Measurements from ENCODE around the gene MBD3.
A peak's percentile ranks its signal among the peaks of the same experiment; 100 is the strongest.

The MBD3 gene

DNA sequence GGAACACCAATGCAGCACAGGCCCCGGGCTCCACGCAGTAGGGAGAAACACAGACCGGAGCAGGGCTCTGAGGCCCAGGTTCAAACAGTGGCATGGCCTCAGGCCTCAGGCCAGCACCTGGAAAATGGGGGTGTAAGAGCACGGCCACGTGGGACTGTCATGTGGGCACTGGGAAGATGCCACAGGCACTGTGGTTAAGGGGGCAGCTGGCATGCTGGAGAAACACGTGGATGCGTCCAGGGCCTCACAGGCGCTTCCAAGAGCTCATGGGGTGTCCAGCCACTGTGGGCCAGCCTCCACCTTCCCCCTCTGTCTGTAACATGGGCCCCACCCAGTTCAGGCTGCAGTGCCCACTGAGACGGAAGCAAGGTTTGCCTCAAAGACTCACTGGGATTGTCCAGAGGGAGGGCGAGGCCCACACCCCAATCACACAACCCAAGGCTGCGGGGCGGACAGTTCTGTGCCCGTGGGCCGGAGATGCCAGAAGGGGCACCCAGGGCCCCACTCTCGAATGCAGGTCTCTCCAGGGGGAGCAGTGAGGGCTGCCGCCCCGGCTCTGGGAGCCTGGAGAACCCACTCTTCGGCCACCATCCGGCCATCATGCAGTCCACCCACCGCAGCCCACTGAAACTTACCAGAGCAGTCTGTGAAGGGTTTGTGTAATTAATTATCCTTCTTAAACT lies 6.3 kb upstream of the MBD3 start:
- DNase-seq (ENCODE audit: low spot score) = no peak

DNA sequence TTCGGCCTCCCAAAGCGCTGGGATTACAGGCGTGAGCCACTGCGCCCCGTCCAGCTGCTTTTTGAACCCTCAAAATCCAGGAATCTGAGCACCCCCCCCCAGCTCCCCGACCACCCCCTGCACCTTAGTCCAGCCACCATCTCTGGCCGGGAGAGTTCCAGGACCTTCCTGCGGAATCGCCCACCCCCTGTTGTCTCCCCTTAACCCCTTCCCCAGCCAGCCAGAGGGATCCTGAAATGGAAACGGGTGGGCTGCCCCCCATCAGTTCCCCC lies 772 bp upstream of the MBD3 start:
- no peak for DNase-seq (ENCODE audit: low spot score)

DNA sequence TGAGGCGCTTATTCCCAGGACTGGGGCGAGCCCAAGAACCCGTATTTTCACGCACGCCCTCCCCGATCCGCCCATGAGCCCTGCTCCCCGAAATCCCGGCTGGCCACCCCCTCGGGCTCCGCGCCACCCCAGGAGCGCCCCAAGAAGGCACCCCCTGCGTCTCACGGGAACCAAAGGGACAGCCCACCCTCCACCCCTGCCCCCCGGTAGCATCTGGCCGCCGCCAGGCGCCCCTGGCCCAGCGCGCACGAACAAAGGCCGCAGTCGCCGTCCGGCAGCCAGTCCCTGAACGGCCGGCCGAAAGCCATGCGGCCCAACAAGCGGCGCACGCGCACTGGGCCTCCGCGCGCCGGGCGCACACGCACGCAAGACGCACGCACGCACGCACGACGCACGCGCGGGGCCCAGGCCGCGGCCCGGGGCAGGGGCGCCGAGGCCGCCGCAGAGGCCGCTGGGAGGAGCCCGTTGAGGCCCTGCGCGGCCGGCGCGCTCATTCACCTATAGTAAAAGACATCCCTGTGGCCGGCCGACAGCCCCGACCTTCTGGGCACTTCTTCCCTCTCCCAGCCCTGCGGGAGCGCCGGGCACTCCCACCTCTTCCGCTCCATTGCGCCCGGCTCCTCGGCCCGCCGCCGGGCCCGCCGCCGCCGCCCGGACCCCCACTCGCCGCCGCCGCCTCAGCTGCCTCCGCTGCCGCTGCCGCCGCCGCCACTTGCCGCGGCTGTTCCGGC lies 476 bp downstream of the MBD3 start:
- DNase-seq (ENCODE audit: low spot score) = peak; percentile 87

DNA sequence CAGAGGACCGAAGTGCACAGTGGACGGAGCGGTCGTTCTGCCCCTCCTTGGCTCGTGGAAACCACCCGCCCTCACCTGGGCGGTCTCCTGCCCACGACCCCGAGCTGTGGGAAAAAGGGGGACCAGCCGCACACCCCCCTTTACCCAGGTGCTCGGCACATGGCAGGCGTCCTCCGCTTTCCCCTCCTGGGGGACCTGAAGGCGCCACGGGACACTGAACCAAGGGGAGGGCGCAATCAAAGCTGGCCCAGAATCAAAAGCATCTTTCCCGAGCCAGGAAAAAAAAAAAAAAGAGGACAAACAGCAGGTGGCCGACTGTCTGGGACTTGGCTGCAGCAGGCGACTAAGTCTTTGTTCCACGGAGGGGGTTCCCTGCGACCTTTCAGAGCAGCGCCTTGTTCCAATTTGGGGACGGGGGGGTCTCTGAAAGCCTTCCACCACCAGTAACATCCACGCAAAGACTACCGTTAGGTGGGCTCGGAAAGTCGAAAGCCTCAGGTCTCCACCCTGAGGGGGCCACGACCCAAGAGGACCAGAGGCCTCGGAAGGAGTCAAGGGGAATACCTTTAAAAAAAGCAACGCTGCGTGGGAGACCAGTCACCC lies 1.1 kb downstream of the MBD3 start:
- DNase-seq (ENCODE audit: low spot score) = no peak

DNA sequence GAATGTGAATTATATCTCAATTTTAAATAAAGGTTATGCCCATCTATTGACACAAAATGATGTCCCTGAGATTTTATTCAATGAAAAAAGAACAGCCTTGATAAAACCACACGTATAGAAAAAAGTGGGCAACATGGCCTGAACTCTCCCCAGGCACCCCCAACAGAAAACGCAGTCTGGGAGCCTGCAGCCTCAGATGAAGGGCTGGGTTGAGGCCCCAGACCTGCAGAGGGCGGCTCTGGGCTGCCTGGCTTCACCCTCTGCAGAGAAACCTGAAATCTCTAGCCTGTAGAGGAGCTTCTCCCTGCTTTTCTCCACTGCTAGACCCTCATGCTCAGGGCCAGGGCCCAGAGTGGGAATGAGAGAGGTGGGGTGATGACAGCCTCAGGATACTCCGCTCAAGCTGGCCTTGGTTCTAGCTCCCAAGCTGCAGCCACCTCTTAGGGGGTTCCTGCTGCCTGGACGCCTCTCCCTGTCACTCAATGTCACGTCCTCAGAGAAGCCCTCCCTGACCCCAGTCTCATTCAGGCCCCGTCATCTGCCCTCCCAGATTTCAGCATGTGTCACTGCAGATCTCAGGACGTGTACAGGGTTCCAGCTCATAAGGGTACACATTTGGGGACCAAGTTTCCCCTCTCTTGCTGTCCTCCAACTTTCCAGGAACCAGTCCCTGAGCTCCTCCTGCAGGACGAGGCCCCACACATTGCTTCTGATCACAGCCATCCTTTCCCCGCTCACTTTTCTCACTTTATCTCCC lies 1.8 kb downstream of the MBD3 start:
- DNase-seq (ENCODE audit: low spot score) = no peak

DNA sequence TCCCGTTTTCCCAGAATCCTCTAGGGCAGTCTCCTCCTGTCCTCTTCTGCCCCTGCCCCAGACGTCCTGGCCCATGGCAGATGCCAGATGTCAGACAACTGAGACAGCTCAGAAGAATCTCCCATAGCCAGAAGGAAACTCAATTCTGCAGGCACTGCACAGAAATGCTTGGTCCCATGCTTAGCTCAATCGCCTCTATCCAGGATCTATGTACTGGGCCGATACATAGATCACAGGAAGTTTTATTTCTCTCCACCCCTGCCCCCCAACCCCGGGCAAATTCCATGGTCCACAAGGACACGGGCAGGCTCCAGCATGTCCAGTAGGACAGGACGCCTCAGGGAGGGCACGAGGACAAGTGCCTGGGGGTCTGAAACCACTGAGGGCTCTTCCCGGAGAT lies 4.8 kb downstream of the MBD3 start:
- DNase-seq (ENCODE audit: low spot score) = no peak

DNA sequence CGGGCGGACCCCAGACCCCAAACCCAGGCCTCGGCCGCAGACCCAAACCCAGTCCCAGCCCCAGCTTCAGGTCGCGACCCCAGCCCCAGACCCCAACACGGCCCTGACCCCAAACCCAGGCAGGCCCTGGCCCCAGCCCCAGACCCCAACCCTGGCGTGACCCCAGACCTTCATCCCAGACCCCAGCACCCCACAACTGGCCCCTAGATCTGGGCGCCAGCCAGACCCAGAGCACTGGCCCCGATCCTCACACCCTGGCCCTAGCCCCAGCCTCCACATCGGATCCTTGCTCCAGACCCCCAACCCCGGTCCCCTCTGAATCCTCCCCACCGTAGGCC lies 7.5 kb downstream of the MBD3 start:
- no peak for DNase-seq (ENCODE audit: low spot score)

DNA sequence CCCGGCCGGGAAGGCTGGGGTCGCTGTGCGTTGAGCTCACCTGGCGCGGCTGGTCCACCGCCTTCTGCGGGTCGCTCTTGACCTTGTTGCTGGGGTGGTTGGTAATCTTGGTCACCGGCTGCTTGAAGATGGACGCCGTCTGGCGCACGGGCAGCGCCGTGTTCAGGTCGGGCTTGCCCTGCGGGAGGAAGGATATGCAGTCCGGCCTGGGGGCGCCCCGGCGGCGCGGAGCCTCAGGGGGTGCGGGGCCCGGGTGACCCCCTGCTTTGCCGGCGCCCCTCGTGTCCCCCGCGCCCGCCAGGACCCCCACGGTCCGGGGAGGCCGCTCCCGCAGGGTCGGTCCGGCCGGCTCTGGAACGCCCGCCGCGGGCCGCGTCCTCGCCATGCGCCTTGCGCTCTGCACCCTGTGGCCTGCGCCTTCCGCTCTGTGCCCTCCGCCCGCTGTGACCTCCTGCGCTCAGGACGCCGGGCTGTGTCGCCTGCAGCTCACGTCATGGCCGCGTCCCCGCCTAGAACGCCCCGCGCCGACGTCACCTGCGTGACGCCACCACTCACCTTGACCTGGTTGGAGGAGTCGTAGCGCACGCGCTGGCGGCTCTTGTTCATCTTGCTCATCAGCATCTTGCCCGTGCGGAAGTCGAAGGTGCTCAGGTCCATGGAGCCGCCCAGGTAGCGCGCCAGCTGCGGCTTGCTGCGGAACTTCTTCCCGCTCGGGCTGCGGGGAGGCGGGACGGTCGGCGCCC lies 8.0 kb downstream of the MBD3 start:
- DNase-seq (ENCODE audit: low spot score) = no peak

DNA sequence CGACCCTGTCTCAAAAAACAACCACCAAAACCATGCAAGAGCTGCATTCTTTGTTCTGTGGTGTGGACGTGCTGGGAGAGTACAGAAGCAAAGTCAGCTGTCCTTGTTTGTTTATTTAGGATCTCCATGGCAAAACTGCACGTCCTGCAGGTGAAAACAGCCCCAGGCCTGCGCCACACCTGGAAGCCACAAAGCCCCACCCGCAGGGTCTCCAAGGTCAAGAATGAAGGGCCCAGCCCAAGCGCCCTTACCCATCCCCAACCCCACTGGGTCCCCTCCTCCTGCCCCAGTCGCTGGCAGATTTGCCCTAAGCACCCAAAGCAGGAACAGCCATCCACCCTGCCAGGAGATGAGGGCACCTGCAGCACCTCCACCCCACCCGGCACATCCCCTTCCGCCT lies 10.5 kb downstream of the MBD3 start:
- no peak for DNase-seq (ENCODE audit: low spot score)

DNA sequence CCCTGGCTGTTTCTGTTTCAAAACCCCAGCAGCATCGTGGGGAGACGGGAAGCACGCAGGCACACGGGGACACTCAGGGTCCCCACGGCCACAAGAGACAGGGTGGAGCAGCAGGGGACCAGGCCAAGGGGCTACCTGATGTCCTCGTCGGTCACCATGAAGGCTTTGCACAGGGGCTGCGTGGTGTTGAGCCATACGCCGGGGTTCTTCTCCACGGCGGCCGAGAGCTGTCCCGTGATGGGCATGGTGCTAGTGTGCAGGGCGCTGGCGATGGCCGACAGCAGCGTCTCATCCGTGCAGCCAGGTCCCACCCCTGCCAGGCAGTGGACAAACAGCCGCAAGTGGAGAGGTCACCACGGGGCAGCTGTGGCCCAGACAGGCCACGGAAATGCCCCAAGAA lies 11.7 kb downstream of the MBD3 start:
- no peak for DNase-seq (ENCODE audit: low spot score)

DNA sequence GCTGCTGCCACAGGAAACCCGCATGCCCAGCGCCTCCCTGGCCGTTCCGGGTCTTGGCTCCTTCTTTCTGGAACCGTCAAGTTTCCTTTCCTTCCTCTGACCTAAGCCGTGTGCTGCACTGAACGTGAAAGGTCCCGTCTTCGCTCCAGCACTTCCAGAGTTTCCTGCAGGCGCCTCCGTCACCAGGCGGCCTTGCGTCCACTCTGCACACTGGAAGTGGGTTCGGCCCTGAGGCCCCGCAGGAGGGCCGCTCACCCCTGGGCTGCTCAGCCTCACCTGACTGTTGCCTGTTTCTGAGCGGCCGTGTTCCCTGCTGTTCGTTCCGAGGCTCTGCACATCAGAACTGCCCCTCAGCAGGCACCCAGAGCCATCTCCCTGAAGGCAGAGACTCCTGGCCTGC lies 12.3 kb downstream of the MBD3 start:
- DNase-seq (ENCODE audit: low spot score) = no peak

DNA sequence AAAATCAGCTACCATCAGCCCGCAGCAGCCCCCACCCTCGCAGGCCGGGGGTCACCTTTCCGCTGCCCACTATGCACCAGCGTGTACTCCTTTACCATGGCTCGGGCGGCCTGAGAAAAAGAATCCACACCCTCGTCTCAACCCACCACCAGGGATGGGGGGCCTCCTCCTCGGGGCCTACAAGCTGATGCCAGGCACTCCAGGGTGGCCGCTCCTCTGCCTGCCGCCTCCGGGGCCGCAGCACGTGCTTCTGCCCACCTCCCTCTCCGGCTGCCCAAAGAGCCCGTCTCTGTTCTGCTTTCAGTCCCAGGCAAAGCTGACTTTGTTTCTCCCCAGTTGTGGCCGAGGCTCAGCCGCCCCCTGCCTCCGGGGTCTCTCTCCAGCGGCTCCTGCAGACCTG lies 13.4 kb downstream of the MBD3 start:
- DNase-seq (ENCODE audit: low spot score) = no peak

DNA sequence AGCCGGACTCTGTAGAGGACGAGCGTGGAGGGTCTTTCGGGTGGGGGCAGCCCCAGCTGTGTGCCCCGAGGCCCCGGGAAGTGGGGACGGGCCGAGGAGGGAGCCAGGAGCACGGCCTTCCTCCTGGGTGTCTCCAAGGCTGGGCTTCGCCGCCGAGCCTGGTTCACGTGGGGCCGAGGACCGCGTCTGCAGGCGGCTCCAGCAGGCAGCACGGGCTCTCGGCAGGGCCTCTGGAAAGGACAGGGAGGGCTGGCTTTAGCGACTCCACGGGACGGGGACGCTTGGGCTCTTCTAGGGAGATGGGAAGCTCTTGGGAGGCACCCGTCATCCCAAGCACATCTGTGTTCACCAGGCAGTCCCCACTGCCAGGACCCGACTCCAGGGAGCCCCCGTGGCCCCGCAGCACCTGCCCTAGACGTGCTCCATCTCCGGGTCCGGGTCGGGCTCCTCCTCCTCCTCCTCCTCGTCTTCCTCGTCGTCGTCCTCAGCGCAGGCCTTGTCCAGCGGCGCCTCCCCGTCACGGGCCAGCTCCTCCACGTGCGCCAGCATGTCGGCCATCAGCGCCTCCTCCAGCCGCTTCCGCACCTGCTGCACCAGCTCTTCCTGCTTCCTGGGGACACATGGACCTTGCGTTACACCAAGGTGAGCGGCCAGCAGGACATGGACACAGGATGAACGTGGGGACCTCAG lies 14.6 kb downstream of the MBD3 start:
- DNase-seq (ENCODE audit: low spot score) = no peak

DNA sequence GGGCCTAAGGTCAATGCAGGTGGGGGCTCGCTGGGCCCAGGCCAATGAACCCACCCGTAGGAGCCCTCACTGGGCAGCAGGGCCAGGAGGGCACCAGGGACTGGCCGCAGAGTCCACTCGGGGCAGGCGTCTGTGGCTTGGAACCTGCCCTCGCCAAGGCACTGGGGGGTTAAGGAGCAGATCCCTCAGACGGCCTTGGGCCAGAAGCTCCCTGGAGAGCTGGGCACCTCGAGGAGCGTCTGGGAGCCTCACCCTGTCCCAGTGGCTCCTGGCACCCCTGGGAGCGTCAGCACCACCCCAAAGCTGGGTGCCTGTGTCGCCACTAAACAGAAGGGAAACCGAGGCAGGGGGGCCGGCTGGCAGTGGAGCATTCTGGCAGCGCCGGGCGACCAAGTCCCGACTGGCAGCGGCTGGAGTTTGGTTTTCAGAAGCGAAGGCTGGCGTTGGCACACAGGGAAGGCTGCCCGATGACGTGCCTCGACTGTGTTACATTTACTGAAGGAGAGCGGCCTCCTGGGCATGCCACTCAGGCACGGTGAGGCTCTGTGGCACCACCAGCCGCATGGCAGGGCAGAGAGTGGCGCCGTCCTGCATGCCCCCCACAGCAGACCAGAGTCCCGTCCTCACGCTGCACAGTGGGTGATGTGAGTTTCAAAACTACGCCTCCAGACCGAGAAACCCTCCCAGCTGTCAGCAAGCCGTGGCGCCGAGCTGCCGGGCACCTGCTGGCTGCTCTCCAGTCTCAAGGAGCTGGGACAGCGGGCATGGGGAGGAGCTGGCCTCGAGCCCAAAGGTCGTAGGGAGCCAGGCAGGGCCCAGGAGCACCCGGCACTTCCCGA lies 15.4 kb downstream of the MBD3 start:
- DNase-seq (ENCODE audit: low spot score) = no peak

DNA sequence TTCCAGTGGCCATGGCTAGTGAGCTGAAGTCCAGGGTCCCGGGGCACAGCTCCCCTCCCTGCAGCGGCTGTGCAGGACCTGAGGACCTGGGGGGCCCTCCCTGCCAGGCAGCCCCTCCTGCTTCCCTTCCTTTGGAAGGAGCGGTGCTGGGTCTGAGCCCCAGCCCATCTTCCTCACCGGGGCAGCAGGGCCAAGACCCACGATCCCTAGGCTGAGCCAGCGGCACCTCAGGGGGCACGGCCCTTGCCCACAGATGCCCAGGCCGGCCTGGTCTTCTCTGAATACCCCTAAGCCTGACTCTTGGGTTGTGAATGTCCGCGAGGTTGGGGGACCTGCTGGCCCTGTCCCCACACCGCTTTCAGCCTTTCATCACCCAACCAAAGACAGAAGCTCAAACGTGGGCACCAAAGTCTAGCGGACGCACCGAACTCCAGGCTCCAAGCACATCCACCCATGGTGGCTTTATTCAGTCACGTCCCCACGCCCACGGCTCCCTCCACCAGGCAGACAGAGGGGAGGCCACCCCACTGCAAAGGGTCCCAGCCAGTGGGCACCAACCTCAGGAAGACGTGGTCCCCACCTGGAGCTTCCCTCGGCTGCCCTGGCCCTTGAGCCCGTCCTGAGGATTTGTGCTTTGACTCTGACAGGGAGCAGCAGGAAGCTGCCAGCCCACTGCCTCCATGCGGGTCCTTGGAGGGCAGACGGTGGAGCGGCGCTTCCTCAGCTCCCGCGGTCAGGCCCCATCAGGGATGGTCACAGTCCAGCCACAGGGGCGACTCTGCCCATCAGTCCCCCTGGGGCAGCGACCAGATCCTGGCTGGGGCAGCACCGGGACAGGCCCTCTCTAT lies 16.2 kb downstream of the MBD3 start:
- DNase-seq (ENCODE audit: low spot score) = peak; percentile 61

DNA sequence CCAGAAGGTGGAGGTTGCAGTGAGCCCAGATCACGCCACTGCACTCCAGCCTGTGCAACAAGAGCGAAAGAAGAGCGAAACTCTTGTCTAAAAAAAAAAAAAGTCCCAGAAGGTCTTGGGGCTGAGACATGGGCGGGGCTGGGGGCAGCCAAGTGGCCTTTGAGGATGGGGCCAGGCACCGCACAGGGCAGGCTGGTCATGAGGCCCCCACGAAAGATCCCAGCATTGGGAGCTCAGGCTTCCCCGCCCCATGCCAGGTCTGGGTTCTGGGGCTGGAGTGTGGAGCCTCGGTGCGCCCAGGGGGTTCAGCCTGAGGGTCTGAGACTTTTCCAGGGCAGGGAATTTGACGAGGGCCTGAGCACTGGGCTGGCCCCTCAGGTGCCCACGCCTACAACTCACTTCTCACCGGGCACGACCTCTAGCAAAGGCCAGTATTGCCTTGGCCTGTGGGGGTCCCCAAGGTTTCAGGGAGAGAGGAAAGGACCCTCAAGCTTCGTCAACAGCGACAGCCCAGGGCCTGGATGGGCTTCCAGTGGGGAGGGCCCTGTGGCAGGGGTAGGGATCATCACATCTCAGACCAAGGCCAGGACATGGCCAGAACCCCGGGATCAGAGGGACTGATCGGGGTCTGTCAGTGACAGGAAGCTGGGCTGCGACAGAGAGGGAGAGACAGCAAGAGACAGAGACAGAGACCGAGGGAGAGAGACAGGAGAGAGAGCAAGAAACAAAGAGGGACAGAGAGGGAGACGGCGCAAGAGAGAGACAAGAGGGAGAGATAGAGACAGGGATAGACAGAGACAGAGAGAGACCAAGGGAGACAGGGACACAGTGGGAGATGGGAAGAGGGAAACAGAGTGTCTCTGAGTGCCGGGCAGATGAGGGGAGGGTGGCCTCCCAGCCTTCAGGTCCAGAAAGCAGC lies 17.1 kb downstream of the MBD3 start:
- DNase-seq (ENCODE audit: low spot score) = no peak

DNA sequence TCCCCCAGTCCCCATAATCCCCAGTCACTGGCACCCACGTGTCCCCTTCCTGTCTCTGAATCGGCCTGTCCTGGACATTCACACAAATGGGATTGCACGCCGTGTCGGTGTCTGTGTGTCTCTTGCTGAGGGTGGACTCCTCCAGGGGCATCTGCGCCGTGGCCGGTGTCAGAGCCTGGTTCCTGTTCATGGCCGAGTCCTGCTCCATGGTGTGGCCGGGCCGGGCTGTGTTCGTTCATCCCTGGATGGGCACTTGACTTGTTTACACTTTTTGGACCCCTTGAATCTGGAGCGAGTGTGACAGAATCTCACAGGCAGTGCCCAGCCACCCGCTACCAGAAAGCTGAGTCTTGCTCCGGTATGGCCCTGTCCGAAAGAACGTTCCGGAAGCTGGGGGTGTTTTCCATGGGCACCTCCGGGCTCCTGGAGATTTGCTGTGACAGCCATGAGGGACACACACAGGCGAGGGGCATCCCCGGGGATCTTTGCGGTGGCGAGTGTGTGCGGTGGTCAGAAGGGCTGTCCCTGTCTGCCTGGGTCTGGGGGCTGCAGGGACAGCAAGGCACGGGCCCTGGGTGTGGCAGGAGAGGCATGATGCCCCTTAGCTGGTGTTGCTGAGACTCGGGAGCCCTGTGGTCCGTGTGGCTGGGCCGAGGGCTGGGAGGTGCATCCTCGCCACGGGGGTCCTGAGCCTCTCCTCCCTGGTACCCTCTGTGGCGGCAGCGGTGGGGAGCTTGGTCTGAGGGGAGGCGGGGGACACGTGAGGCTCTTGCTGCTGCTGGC lies 18.1 kb downstream of the MBD3 start:
- no peak for DNase-seq (ENCODE audit: low spot score)

DNA sequence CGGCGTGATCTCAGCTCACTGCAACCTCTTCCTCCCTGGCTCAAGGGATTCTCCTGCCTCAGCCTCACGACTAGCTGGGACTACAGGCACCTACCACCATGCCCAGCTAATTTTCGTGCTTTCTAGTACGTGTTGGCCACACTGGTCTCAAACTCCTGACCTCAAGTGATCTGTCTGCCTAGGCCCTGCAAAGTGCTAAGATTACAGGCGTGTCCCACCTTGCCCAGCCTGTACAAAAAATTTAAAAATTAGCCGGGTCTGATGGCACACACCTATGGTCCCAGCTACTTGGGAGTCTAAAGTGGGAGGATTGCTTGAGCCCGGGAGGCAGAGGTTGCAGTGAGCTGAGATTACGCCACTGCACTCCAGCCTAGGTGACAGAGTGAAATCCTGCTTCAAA lies 19.9 kb downstream of the MBD3 start:
- DNase-seq (ENCODE audit: low spot score) = no peak

All from left forelimb (tissue), 1 donor.